Dedifferentiated amniotic fluid mesenchymal stem cell (primary cell): Measurements from ENCODE around the gene HSD3B7.

Experiments
- DNase-seq: peaks from one replicate; pipeline ENCODE4 v3.0.0-alpha.2; 2016; ENCODE audit errors: extremely low spot score

HSD3B7 gene

GRCh38 chr16:30956601-30957455, 28.2 kb upstream of the HSD3B7 start:
- DNase-seq, result peak; percentile 63

GRCh38 chr16:30957456-30958174, 27.4 kb upstream of the HSD3B7 start, which contains the start of gene SETD1A:
SETD1A (plus strand) TSS chr16:30957754; CDS start chr16:30958732, 978 bp downstream.
- peak; percentile 94 for DNase-seq

DNA sequence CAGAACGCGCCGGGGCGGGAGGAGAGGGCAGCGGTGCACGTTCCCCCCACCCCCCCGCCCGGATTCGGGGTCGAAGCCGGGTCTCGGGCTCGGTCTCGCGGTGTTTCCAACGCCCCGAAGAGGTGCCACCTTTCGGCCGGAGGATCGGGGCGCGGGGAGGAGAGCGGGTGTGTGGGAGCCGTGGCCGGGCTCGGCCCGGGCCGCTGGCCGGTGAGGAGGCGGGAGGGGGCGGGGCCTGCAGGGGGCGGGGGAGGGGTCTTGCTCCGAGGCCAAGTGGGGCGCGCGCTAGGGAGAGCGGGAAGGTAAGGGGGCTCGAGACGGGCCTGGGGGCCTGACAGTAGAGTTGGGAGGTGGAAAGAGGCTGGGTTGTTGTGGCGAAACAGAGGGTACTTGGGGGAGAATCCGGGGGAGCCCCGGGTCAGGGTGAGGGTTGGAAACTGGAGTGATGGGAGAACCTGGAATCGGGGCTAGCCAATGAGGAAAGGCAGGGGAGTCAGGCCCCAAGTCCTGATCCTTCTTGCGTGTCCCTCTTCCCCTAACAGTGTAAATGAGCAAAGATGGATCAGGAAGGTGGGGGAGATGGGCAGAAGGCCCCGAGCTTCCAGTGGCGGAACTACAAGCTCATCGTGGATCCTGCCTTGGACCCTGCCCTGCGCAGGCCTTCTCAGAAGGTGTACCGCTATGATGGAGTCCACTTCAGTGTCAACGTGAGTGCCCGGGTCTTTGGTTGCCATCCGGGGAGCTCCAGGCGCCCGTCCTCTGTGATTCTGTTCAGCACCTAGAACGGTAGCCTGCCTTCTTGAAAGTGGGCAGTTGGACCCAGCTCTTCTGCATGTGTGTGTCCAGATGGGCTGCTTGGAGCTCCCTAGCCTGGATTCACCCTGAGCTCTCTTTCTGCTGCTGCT, 26.6 kb upstream of the HSD3B7 start:
- DNase-seq, result peak; percentile 21

- DNase-seq, result no peak
These were observed 23.6 kb upstream of the HSD3B7 start for GRCh38 chr16:30961384-30961783.

DNA sequence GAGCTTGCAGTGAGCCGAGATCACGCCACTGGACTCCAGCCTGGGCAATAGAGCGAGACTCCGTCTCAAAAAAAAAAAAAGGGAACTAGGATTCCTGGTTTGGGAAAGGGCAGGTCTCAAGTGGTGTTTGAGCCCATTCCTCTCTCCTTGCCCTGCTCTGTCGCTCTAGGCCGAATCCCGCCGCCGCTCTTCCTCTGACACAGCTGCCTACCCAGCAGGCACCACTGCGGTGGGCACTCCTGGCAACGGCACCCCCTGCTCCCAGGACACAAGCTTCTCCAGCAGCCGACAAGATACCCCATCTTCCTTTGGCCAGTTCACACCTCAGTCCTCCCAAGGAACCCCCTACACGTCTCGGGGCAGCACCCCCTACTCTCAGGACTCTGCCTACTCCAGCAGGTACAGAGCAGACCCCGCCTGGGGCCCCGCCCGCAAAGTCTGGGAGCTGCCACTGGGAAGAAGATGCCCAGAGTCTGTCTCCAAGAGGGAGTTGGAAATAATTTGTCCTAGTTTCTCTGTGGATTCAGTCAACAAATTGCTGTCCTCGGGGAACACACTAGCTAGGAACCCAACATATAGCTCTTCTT, 21.0 kb upstream of the HSD3B7 start:
- DNase-seq, result no peak

GRCh38 chr16:30964574-30965226, 20.3 kb upstream of the HSD3B7 start:
- DNase-seq, result no peak

- DNase-seq, result no peak
These were observed 19.6 kb upstream of the HSD3B7 start for GRCh38 chr16:30965436-30965835.

- DNase-seq, result no peak
These were observed 18.9 kb upstream of the HSD3B7 start for GRCh38 chr16:30966033-30966619.

- DNase-seq, result no peak
These were observed 17.2 kb upstream of the HSD3B7 start for GRCh38 chr16:30967795-30968194.

DNA sequence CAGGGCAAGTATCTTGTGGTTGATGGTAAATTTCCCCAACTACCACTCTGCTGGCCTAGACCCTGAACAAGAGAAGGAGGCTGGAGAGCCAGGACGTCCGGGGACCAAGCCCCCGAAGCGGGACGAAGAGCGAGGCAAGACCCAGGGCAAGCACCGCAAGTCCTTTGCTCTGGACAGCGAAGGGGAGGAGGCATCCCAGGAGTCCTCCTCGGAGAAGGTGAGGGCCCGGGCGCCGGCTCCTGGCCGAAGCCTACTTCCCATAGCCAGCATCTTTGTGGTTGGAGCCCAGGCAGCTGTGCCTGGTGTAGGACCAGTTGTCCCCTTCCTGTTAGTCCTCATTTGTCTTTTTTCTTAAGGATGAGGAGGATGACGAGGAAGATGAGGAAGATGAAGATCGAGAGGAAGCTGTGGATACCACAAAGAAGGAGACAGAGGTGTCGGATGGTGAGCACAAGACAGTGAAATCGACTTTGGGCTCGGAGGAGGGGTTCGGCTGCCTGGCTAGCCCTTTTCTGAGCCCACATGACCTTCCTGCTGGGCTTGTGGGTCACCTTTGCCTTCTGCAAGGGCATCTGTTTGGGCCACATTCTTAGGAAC, 15.7 kb upstream of the HSD3B7 start:
- no peak for DNase-seq

- no peak for DNase-seq
These were observed 13.7 kb upstream of the HSD3B7 start for GRCh38 chr16:30971298-30971697.

GRCh38 chr16:30972872-30973271, 12.1 kb upstream of the HSD3B7 start:
- DNase-seq, result no peak

DNA sequence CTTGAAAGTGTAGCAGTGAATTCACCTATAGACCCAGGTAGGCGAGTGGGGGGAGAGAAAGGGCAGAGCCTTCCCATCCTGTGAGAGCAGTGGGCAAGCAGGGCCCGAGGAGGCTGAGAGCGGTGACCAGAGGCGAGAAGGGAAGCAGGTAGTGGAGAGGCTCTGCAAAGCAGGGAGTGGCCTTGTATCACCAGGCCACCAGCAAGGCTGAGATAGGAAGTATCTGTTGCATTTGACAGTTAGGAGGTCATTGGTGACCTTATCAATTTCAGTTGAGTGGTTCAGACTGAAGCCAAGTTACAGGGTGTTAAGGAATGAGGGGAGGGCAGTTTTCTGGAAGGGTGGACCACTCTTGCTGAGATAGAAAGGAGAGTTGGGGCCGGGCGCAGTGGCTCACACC, 10.7 kb upstream of the HSD3B7 start:
- no peak for DNase-seq

DNA sequence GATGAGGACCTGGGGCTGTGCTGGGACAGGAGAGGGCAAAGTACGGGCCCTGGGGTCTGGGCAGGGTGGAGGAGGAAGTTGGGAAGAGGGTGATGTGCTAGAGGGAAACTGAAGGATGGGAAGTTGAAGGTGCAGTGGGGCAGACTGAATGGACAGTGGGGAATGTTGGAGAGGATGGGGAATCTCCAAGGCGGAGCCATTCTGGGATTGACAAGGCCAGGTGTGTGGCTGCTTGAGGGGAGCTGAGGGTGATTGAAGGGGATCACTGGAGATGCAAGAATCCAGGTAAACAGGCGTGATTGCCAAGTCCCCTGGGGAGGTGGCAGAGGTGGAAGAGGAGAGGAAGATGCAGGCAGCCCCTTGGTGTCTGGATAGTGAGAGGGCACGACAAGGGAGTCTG, 8.5 kb upstream of the HSD3B7 start:
- no peak for DNase-seq

DNA sequence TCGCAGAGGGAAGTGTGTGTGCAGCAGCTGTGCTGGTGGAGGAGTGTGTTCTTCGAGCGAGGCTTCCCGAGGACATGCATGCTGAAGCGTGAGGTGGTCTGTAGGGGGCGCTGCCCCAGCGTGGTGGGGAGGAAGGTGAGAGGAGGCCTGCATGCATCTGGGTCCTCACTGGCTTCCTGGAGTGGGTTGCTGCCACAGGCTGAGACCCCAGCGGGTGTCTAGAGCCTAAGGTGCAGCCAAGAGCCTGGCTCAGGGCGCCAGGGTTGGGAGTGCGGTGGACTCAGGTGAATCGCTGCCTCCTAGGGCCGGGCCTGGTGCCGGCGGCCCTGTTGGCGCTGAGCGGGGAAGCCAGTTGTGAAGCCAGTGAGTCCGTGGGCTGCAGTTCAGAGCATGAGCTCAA, 7.5 kb upstream of the HSD3B7 start:
- no peak for DNase-seq

- no peak for DNase-seq
These were observed 5.6 kb upstream of the HSD3B7 start for GRCh38 chr16:30979170-30980022.

DNA sequence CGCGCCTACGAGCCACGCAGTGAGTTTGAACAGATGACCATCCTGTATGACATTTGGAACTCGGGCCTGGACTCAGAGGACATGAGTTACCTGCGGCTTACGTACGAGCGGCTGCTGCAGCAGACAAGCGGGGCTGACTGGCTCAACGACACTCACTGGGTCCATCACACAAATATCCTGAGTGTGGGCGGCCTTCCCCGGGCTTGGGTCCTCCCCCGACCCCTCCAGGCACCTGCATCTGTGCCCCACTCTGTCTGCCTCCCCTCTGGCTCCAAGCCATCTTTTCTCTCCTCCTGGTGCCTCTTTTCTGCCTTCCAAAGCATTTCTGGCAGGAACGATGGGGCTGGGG, 5.0 kb upstream of the HSD3B7 start:
- DNase-seq, result no peak

- DNase-seq, result no peak
These were observed 4.6 kb upstream of the HSD3B7 start for GRCh38 chr16:30980434-30980833.

- no peak for DNase-seq
These were observed 4.0 kb upstream of the HSD3B7 start for GRCh38 chr16:30980959-30981358.
